Measurements from ENCODE around the gene DPP10. TPM values are rescaled to one million over a fixed set of nuclear protein-coding genes. Genes with fewer than 3 reads are reported as not detected.
"Not testable (repeated sequence)": the region's sequence is repeated elsewhere in the genome, so short reads cannot be mapped to it uniquely, and the experiment has no call there.

Gene DPP10
- 1 to 10 TPM in 1 of 4 donors, under 1 TPM in 2, not detected in 1; 0.09 to 4.0 (median 0.38) TPM for total RNA-seq

- intact Hi-C loops (cut with DNase I): no loop called here
- WGBS, 2 donors: 10 to 12% methylated on average over 5 of the region's 5 CpGs
- TF ChIP-seq CTCF (IDR thresholded peaks at IDR 0.05) (no peak), POLR2A (IDR thresholded peaks at IDR 0.05) (no peak)
Observed at GRCh38 chr2:114442510-114442909, at the start of gene DPP10. Gene DPP10, plus strand, starts transcription at chr2:114442641.

GRCh38 chr2:114400890-114401289, 41.6 kb upstream of the DPP10 start:
- TF ChIP-seq CTCF (IDR thresholded peaks at IDR 0.05) (no peak), POLR2A (IDR thresholded peaks at IDR 0.05) (no peak)
- DNase-seq: no peak
- H3K27me3 ChIP-seq: no peaks in the 10 kb centered on the region
- no peaks in the 10 kb centered on the region for H3K36me3 ChIP-seq
- no peaks in the 10 kb centered on the region for H3K4me1 ChIP-seq
- 74% methylated on average over 3 of the region's 3 CpGs for WGBS, 2 donors
- H3K4me3 ChIP-seq: no peak overlapping the region
- H3K27ac ChIP-seq: no peak overlapping the region
- no peaks in the 10 kb centered on the region for H3K9me3 ChIP-seq
- intact Hi-C loops (cut with DNase I): no loop called here

More at GRCh38 chr2:114442510-114442909, at the start of gene DPP10:
- no peaks in the 10 kb centered on the region for H3K9me3 ChIP-seq
- H3K4me1 ChIP-seq: no peaks in the 10 kb centered on the region
- no peak within 1 kb of the TSS for H3K4me3 ChIP-seq
- H3K27ac ChIP-seq: no peak within 1 kb of the TSS
- no peaks in the 10 kb centered on the region for H3K36me3 ChIP-seq
- no peak for DNase-seq
- H3K27me3 ChIP-seq: peaks cover 0 to 12% (median 0%) of the 10 kb centered on the region in 4 donors

GRCh38 chr2:114405247-114406116, 37.0 kb upstream of the DPP10 start:
- Histone ChIP-seq H3K27me3 (no peaks in the 10 kb centered on the region), H3K27ac (no peak overlapping the region), H3K4me1 (no peaks in the 10 kb centered on the region), H3K9me3 (peaks cover 0 to 6% (median 0%) of the 10 kb centered on the region in 3 donors), H3K4me3 (no peak overlapping the region), H3K36me3 (no peaks in the 10 kb centered on the region)
- 56 to 58% methylated on average over 10 of the region's 10 CpGs for WGBS, 2 donors
- intact Hi-C loops (cut with DNase I): no loop called here
- TF ChIP-seq CTCF (IDR thresholded peaks at IDR 0.05) (no peak), POLR2A (IDR thresholded peaks at IDR 0.05) (no peak)
- no peak for DNase-seq

GRCh38 chr2:114406347-114406746, 36.1 kb upstream of the DPP10 start:
- Histone ChIP-seq H3K9me3 (peaks cover 0 to 6% (median 0%) of the 10 kb centered on the region in 3 donors), H3K27me3 (no peaks in the 10 kb centered on the region), H3K4me1 (no peaks in the 10 kb centered on the region), H3K36me3 (no peaks in the 10 kb centered on the region), H3K27ac (no peak overlapping the region), H3K4me3 (no peak overlapping the region)
- WGBS, 2 donors: 58 to 67% methylated on average over 2 of the region's 2 CpGs
- TF ChIP-seq CTCF (IDR thresholded peaks at IDR 0.05): no peak
- no peak for TF ChIP-seq POLR2A (IDR thresholded peaks at IDR 0.05)
- intact Hi-C loops (cut with DNase I): no loop called here
- DNase-seq: no peak

GRCh38 chr2:114407353-114407752, 35.1 kb upstream of the DPP10 start:
- H3K4me3 ChIP-seq; H3K27me3 ChIP-seq; intact Hi-C loops (cut with DNase I); H3K4me1 ChIP-seq; H3K9me3 ChIP-seq; H3K27ac ChIP-seq; H3K36me3 ChIP-seq; DNase-seq: not testable (repeated sequence)
- 97% methylated on average over 2 to 5 of the region's 5 CpGs for WGBS, 2 donors

Measured in esophagus squamous epithelium (tissue), 5 donors.